ENCODE data around the gene KIF5C.

Gene KIF5C

DNA sequence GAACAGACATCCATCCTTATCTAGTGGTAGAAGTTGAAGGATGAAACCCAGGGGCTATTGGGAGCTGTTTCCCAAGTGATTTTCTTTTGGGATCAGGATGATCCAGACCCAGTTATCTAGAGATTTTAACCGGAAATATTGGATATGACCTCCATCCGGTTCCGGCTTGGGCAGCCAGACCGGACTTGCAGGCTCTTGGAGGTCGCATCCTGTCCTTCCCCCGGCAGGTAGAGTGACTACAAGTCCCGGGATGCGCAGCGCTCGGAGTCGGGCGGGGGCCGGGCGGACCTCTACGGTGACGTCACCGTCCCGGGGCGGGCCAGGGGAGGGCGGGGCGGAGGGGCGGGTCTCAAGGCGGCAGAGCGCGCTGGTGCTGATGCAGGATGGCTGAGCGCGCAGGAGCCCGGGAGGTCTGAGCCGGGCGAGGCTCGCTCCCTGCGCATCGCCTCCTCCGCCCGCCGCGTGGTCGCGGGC, at the start of gene KIF5C:
KIF5C (plus strand) TSS at position 360 of the 474 bp plus-strand sequence. CDS start 391 bp downstream, outside the sequence.
- Mint-ChIP-seq H3K27ac (no peak within 1 kb of the TSS), H3K27me3 (ENCODE audit: low read depth) (peaks cover 73% of the 10 kb centered on the region), H3K4me3 (peak within 1 kb of the TSS; percentile 82 to 84 (median 82)), H3K4me1 (peaks cover 7% of the 10 kb centered on the region), H3K36me3 (ENCODE audit: low read depth) (no peaks in the 10 kb centered on the region), H3K9me3 (peaks cover 4% of the 10 kb centered on the region)
- TF ChIP-seq, protein P1, sequence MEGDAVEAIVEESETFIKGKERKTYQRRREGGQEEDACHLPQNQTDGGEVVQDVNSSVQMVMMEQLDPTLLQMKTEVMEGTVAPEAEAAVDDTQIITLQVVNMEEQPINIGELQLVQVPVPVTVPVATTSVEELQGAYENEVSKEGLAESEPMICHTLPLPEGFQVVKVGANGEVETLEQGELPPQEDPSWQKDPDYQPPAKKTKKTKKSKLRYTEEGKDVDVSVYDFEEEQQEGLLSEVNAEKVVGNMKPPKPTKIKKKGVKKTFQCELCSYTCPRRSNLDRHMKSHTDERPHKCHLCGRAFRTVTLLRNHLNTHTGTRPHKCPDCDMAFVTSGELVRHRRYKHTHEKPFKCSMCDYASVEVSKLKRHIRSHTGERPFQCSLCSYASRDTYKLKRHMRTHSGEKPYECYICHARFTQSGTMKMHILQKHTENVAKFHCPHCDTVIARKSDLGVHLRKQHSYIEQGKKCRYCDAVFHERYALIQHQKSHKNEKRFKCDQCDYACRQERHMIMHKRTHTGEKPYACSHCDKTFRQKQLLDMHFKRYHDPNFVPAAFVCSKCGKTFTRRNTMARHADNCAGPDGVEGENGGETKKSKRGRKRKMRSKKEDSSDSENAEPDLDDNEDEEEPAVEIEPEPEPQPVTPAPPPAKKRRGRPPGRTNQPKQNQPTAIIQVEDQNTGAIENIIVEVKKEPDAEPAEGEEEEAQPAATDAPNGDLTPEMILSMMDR (IDR thresholded peaks at IDR 0.05; ENCODE audit: unreplicated experiment in 3 of 3): no peak

- Mint-ChIP-seq H3K4me1 (no peaks in the 10 kb centered on the region), H3K27ac (no peak overlapping the region), H3K4me3 (no peak overlapping the region), H3K9me3 (peaks cover 8% of the 10 kb centered on the region), H3K36me3 (ENCODE audit: low read depth) (no peaks in the 10 kb centered on the region), H3K27me3 (ENCODE audit: low read depth) (peaks cover 11% of the 10 kb centered on the region)
- TF ChIP-seq, protein P1 (IDR thresholded peaks at IDR 0.05; ENCODE audit: unreplicated experiment in 3 of 3): no peak
Measured at GRCh38 chr2:148826791-148827190, 48.2 kb upstream of the KIF5C start.

DNA sequence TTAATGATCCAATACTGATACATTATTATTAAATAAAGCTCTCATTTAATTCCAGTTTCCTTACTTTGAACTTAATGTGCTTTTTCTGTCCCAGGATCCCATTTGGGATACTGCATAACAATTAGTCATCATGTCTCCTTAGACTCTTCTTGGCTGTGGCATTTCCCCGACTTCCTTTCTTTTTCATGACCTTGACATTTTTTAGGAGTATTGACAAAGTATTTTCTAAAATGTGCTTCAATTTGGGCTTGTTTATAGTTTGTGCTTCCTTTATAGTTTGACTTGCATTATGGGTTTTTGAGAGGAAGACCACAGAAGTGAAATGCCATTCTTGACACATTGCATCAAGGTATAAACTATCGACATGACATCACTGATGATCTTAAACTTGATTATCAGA, 46.1 kb upstream of the KIF5C start:
- Mint-ChIP-seq H3K27ac (no peak overlapping the region), H3K27me3 (ENCODE audit: low read depth) (peaks cover 16% of the 10 kb centered on the region), H3K9me3 (peaks cover 8% of the 10 kb centered on the region), H3K36me3 (ENCODE audit: low read depth) (no peaks in the 10 kb centered on the region), H3K4me1 (no peaks in the 10 kb centered on the region), H3K4me3 (no peak overlapping the region)
- TF ChIP-seq, protein P1 (IDR thresholded peaks at IDR 0.05; ENCODE audit: unreplicated experiment in 3 of 3): no peak

GRCh38 chr2:148829618-148830017, 45.4 kb upstream of the KIF5C start:
- peaks cover 8% of the 10 kb centered on the region for H3K9me3 Mint-ChIP-seq
- TF ChIP-seq, protein P1 (IDR thresholded peaks at IDR 0.05; ENCODE audit: unreplicated experiment in 3 of 3): no peak
- no peaks in the 10 kb centered on the region for H3K36me3 Mint-ChIP-seq (ENCODE audit: low read depth)
- H3K27ac Mint-ChIP-seq: no peak overlapping the region
- no peak overlapping the region for H3K4me3 Mint-ChIP-seq
- no peaks in the 10 kb centered on the region for H3K4me1 Mint-ChIP-seq
- peaks cover 19% of the 10 kb centered on the region for H3K27me3 Mint-ChIP-seq (ENCODE audit: low read depth)

DNA sequence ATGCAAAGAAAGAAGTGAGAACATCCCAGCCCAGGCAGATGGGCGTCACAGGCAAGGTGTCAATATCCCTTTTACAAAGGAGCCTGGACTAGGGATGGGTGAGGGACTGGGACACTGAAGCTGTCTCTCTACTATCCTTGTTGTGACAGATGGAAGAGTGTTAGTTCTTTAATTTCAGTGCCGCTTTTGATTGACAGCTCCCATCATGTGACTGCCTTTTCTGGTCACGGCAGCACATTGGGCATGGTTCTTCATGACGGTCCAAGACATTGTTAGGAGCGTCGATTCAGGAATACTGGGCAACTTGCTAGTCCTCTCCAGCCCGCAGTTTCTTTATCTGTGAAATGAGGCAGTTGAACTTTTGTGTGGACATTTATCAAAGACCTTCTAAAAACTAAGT, 42.4 kb upstream of the KIF5C start:
- no peaks in the 10 kb centered on the region for H3K4me1 Mint-ChIP-seq
- no peak overlapping the region for H3K27ac Mint-ChIP-seq

GRCh38 chr2:148842050-148842449, 33.0 kb upstream of the KIF5C start:
- Mint-ChIP-seq H3K36me3 (ENCODE audit: low read depth) (no peaks in the 10 kb centered on the region), H3K27ac (no peak overlapping the region), H3K27me3 (ENCODE audit: low read depth) (no peaks in the 10 kb centered on the region), H3K4me3 (no peak overlapping the region), H3K4me1 (no peaks in the 10 kb centered on the region), H3K9me3 (peaks cover 27% of the 10 kb centered on the region)
- TF ChIP-seq, protein P1 (IDR thresholded peaks at IDR 0.05; ENCODE audit: unreplicated experiment in 3 of 3): no peak

More for the DNA sequence above, 42.4 kb upstream of the KIF5C start:
- TF ChIP-seq, protein P1 (IDR thresholded peaks at IDR 0.05; ENCODE audit: unreplicated experiment in 3 of 3): no peak
- Mint-ChIP-seq H3K9me3 (peaks cover 4% of the 10 kb centered on the region), H3K36me3 (ENCODE audit: low read depth) (no peaks in the 10 kb centered on the region), H3K4me3 (no peak overlapping the region), H3K27me3 (ENCODE audit: low read depth) (peaks cover 20% of the 10 kb centered on the region)

All from nephron (organoid).